SK-N-SH (cell line): Measurements from ENCODE around the gene MAEA. TPM values are rescaled to one million over a fixed set of nuclear protein-coding genes. Genes with fewer than 3 reads are reported as not detected.

ENCODE experiments used
- CTCF ChIA-PET: fragments of 300-600, 350-600 bp; formaldehyde crosslinking; extraction: SDS; loops from one replicate; lab custom pipeline; 2021; lab: Yijun Ruan, JAX
- POLR2A ChIA-PET: fragments of 350-600 bp; sonication (Branson Sonifier 250); formaldehyde crosslinking; extraction: SDS; loops from one replicate; lab custom pipeline; 2020; ENCODE audit warnings: antibody characterized with exemption, inconsistent platforms; lab: Yijun Ruan, JAX
- DNase-seq: peaks from one replicate; pipeline ENCODE4 v3.0.0; 2012
- H2AFZ ChIP-seq: fragments of 200-600 bp; sonication (generic); 2 replicates; pipeline ENCODE4 v1.8.1; 2016; ENCODE audit warnings: antibody characterized with exemption, mild to moderate bottlenecking, low read depth
- H3F3A ChIP-seq: fragments of 200-600 bp; sonication (generic); replicated peaks from 2 replicates; pipeline ENCODE3; 2016; ENCODE audit warnings: antibody characterized with exemption, mild to moderate bottlenecking; ENCODE audit not compliant: insufficient read depth
- H3K27ac ChIP-seq, 2 experiments: fragments of 200-500 bp in 1 of 2; fragments of 200-600 bp in 1 of 2; sonication (Bioruptor generic) in 1 of 2; sonication (generic), shearing (Covaris generic) in 1 of 2; 2 replicates each; pipeline versions ENCODE4 v1.5.1 to v1.6.1; 2014 to 2016; ENCODE audit warnings: low read depth in 2 of 2, inconsistent platforms in 1 of 2, low read length in 1 of 2, mild to moderate bottlenecking in 1 of 2, mixed read lengths in 1 of 2
- H3K27me3 ChIP-seq: fragments of 200-600 bp; sonication (generic), shearing (Covaris generic); 2 replicates; pipeline ENCODE4 v1.6.1; 2016; ENCODE audit warnings: mixed run types; ENCODE audit not compliant: insufficient read depth
- H3K36me3 ChIP-seq, 2 experiments: fragments of 200-500 bp in 1 of 2; fragments of 200-600 bp in 1 of 2; sonication (Bioruptor generic) in 1 of 2; sonication (generic) in 1 of 2; replicated peaks in 1 of 2; 2 replicates each; pipeline versions ENCODE3 to v1.5.1; 2014 to 2016; ENCODE audit warnings: low read length in 1 of 2, mild to moderate bottlenecking in 1 of 2; ENCODE audit not compliant: insufficient read depth in 2 of 2, control insufficient read depth in 1 of 2
- H3K4me1 ChIP-seq, 2 experiments: fragments of 200-500 bp in 1 of 2; fragments of 200-600 bp in 1 of 2; sonication (Bioruptor generic) in 1 of 2; sonication (generic), shearing (Covaris generic) in 1 of 2; 2 replicates each; pipeline versions ENCODE4 v1.5.1 to v1.6.1; 2014 to 2016; ENCODE audit warnings: low read depth in 1 of 2, low read length in 1 of 2, mixed run types in 1 of 2; ENCODE audit not compliant: insufficient read depth in 2 of 2, control insufficient read depth in 1 of 2
- H3K4me2 ChIP-seq: fragments of 200-600 bp; sonication (generic), shearing (Covaris generic); 2 replicates; pipeline ENCODE4 v1.6.1; 2017; ENCODE audit warnings: mixed run types
- H3K4me3 ChIP-seq, 2 experiments: fragments of 200-500 bp in 1 of 2; fragments of 200-600 bp in 1 of 2; sonication (Bioruptor generic) in 1 of 2; sonication (generic), shearing (Covaris generic) in 1 of 2; 2 replicates each; pipeline versions ENCODE4 v1.5.1 to v1.8.1; 2014 to 2016; ENCODE audit warnings: low read depth in 2 of 2, inconsistent platforms in 1 of 2, low read length in 1 of 2, mild to moderate bottlenecking in 1 of 2, mixed read lengths in 1 of 2, moderate library complexity in 1 of 2
- H3K79me2 ChIP-seq: fragments of 200-600 bp; sonication (generic); 2 replicates; pipeline ENCODE4 v1.8.1; 2017; ENCODE audit warnings: mild to moderate bottlenecking; ENCODE audit not compliant: insufficient read depth
- H3K9ac ChIP-seq: fragments of 200-600 bp; sonication (generic); 2 replicates; pipeline ENCODE4 v1.6.1; 2017; ENCODE audit warnings: mixed run types
- H3K9me2 ChIP-seq: fragments of 200-600 bp; sonication (generic); 2 replicates; pipeline ENCODE4 v1.6.1; 2017; ENCODE audit warnings: mixed run types
- H3K9me3 ChIP-seq: fragments of 200-600 bp; sonication (generic); 2 replicates; pipeline ENCODE4 v1.6.1; 2017; ENCODE audit warnings: mixed run types, mild to moderate bottlenecking, moderate library complexity
- H4K20me1 ChIP-seq: fragments of 200-600 bp; sonication (generic); 2 replicates; pipeline ENCODE4 v1.6.1; 2017; ENCODE audit warnings: mild to moderate bottlenecking, mixed run types; ENCODE audit not compliant: insufficient read depth
- CTCF ChIP-seq: fragments of 200-600 bp; sonication (generic); IDR thresholded peaks from 2 replicates; pipeline ENCODE4 v1.6.1; 2017; ENCODE audit warnings: antibody characterized with exemption, mild to moderate bottlenecking, moderate library complexity
- FOXJ3 ChIP-seq: sonication (generic); formaldehyde crosslinking; IDR thresholded peaks from 2 replicates; pipeline ENCODE4 v1.5.1; 2020; ENCODE audit warnings: mild to moderate bottlenecking, missing genetic modification reagents
- GATA2 ChIP-seq: sonication (generic); formaldehyde crosslinking; IDR thresholded peaks from 2 replicates; pipeline ENCODE4 v1.5.0; 2020; ENCODE audit warnings: mild to moderate bottlenecking, missing genetic modification reagents
- JUND ChIP-seq: IDR thresholded peaks from 2 replicates; pipeline ENCODE4 v1.4.0; 2012
- MEF2A ChIP-seq: IDR thresholded peaks from 2 replicates; pipeline ENCODE4 v1.4.0; 2012; ENCODE audit warnings: low read depth, borderline replicate concordance
- MXI1 ChIP-seq: IDR thresholded peaks from 2 replicates; pipeline ENCODE4 v1.6.1; 2012; ENCODE audit warnings: mild to moderate bottlenecking, low read depth, low read length, improper control_type of control experiment
- NRF1 ChIP-seq: IDR thresholded peaks from 2 replicates; pipeline ENCODE4 v1.6.1; 2012; ENCODE audit warnings: low read depth, mild to moderate bottlenecking, low read length
- PBX3 ChIP-seq: IDR thresholded peaks from 2 replicates; pipeline ENCODE4; 2012
- POLR2AphosphoS5 ChIP-seq: IDR thresholded peaks from 2 replicates; pipeline ENCODE4 v1.6.1; 2012; ENCODE audit warnings: low read depth, low read length
- RAD21 ChIP-seq: IDR thresholded peaks from 2 replicates; pipeline ENCODE4 v1.6.1; 2012; ENCODE audit warnings: mild to moderate bottlenecking, low read length
- RCOR1 ChIP-seq: fragments of 150-350 bp; IDR thresholded peaks from 2 replicates; pipeline ENCODE4 v1.6.1; 2017; ENCODE audit warnings: antibody characterized with exemption, low read length
- WGBS: methylation state at CpG from one replicate; pipeline ENCODE4 v1.1.6; 2017; ENCODE audit warnings: low lambda C conversion rate; 5-methylcytosine and 5-hydroxymethylcytosine counted together
- polyA plus RNA-seq, 3 experiments: library from polyadenylated mRNA; depleted of rRNA; stranded (reverse); fragments of >200 nt; gene quantifications; 2 replicates each; pipeline ENCODE4 v1.2.3, GENCODE V29; 2012

MAEA gene
- polyA plus RNA-seq, 1 of the 3 experiments (the other 2 are of a cell fraction), result 128 TPM

- no peak for DNase-seq
- Histone ChIP-seq H3K9ac (no peak overlapping the region), H3K4me3 (no peak overlapping the region), H2AFZ (no peak overlapping the region), H3K27me3 (no peaks in the 10 kb centered on the region), H3K9me2 (no peaks in the 10 kb centered on the region), H3K36me3 (peaks cover 9 to 42% of the 10 kb centered on the region in 2 experiments), H3K4me2 (no peak overlapping the region), H3K4me1 (peaks cover 0 to 9% of the 10 kb centered on the region in 2 experiments; a peak in 1 of 4 replicates), H3F3A (no peaks in the 10 kb centered on the region), H3K27ac (no peak overlapping the region), H3K9me3 (no peaks in the 10 kb centered on the region), H4K20me1 (peaks cover 4% of the 10 kb centered on the region), H3K79me2 (peaks cover 23% of the 10 kb centered on the region)
- TF ChIP-seq FOXJ3 (CRISPR knock-in tag) (no peak), PBX3 (no peak), MXI1 (no peak), NRF1 (no peak), RAD21 (no peak), MEF2A (no peak)
- CTCF ChIA-PET, result interaction anchor here (1.1 to 9.5 kb wide), 11 partner anchors 11 to 277 kb away, joined by 3 to 98 read pairs (median 4); no protein-coding TSS in a partner anchor
- WGBS, result 96% methylated on average over 15 of the region's 30 CpGs
- POLR2A ChIA-PET, result no interaction called here
Observed at GRCh38 chr4:1353186-1354055, 63.7 kb downstream of the MAEA start.

- Histone ChIP-seq H3K4me3 (no peak overlapping the region), H3F3A (no peaks in the 10 kb centered on the region), H3K9me3 (no peaks in the 10 kb centered on the region), H3K27me3 (no peaks in the 10 kb centered on the region), H3K4me2 (no peak overlapping the region), H3K79me2 (peaks cover 13% of the 10 kb centered on the region; the same call in 1 of the 2 replicates), H4K20me1 (peaks cover 4% of the 10 kb centered on the region), H3K36me3 (peaks cover 9 to 51% of the 10 kb centered on the region in 2 experiments), H3K27ac (no peak overlapping the region), H3K4me1 (peaks cover 0 to 2% of the 10 kb centered on the region in 2 experiments; a peak in 1 of 4 replicates), H2AFZ (no peak overlapping the region), H3K9me2 (no peaks in the 10 kb centered on the region), H3K9ac (no peak overlapping the region)
- POLR2A ChIA-PET, result no interaction called here
- TF ChIP-seq GATA2 (CRISPR knock-in tag), result no peak
- TF ChIP-seq CTCF, result no peak
- no peak for TF ChIP-seq JUND
- TF ChIP-seq POLR2AphosphoS5, result no peak
- TF ChIP-seq RCOR1, result no peak
- CTCF ChIA-PET, result interaction anchor here (0.6 to 9.5 kb wide), 9 partner anchors 10 to 276 kb away, joined by 3 to 98 read pairs (median 8); no protein-coding TSS in a partner anchor
- WGBS, result 94% methylated on average over 17 of the region's 36 CpGs
- DNase-seq, result no peak
Observed at GRCh38 chr4:1354136-1354982, 64.7 kb downstream of the MAEA start.
